NCI-H2107 treated with DMSO at 0.1 percent for 48 hours (cell line): Measurements from ENCODE around the gene PAPLN.
"Not testable (repeated sequence)": the region's sequence is repeated elsewhere in the genome, so short reads cannot be mapped to it uniquely, and the experiment has no call there.

ENCODE experiments used
- DNase-seq: peaks from one replicate; lab custom pipeline; 2025; ENCODE audit not compliant: unreplicated experiment; lab: John Stamatoyannopoulos, UW

The PAPLN gene, protein sequence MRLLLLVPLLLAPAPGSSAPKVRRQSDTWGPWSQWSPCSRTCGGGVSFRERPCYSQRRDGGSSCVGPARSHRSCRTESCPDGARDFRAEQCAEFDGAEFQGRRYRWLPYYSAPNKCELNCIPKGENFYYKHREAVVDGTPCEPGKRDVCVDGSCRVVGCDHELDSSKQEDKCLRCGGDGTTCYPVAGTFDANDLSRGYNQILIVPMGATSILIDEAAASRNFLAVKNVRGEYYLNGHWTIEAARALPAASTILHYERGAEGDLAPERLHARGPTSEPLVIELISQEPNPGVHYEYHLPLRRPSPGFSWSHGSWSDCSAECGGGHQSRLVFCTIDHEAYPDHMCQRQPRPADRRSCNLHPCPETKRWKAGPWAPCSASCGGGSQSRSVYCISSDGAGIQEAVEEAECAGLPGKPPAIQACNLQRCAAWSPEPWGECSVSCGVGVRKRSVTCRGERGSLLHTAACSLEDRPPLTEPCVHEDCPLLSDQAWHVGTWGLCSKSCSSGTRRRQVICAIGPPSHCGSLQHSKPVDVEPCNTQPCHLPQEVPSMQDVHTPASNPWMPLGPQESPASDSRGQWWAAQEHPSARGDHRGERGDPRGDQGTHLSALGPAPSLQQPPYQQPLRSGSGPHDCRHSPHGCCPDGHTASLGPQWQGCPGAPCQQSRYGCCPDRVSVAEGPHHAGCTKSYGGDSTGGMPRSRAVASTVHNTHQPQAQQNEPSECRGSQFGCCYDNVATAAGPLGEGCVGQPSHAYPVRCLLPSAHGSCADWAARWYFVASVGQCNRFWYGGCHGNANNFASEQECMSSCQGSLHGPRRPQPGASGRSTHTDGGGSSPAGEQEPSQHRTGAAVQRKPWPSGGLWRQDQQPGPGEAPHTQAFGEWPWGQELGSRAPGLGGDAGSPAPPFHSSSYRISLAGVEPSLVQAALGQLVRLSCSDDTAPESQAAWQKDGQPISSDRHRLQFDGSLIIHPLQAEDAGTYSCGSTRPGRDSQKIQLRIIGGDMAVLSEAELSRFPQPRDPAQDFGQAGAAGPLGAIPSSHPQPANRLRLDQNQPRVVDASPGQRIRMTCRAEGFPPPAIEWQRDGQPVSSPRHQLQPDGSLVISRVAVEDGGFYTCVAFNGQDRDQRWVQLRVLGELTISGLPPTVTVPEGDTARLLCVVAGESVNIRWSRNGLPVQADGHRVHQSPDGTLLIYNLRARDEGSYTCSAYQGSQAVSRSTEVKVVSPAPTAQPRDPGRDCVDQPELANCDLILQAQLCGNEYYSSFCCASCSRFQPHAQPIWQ

DNA sequence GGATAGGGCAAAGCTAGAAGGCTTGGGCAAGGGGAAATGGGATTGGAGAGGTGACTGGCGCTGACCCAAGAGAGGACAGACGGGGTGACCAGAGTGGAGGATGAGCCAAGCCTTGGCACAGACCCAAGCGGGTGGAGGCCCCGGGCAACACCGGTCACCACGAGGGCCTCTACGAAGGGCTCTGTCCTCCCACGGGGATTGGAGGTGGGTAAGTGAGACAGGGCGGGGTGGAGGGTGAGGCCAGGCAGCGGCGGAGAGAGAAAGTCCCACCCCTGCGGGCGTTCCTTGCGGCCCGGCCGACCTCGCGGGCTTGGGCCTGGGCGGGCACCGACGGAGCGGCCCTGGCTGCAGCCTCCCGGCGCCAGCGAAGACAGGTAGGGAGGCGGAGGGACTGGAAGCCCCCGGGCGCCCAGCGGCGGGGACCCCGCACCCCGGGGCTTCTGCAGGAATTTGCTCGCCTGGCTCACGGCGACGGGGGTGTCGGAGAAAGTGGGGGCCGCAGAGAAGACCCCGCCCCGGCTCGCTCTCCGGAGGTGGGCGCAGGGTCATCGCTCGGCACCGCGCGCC, at the start of gene PAPLN:
PAPLN (plus strand) TSS at position 288 of the 567 bp plus-strand sequence. CDS start 2,273 bp downstream, outside the sequence.
- DNase-seq, result no peak

DNA sequence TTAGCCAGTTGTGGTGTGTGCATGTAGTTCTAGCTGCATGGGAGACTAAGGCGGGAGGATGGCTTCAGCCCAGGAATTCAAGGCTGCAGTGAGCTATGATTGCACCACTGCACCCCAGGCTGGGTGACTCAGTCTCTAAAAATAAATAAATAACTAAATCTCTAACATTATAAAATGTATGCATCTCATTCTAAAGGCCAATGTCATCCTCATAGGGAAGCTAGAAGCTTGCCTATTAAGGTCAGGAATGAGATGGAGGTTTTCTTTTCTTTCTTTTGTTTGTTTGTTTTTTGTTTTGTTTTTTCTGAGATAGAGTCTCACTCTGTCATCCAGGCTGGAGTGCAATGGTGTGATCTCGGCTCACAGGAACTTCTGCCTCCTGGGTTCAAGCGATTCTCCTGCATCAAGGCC, 48.8 kb upstream of the PAPLN start:
- DNase-seq, result no peak

DNA sequence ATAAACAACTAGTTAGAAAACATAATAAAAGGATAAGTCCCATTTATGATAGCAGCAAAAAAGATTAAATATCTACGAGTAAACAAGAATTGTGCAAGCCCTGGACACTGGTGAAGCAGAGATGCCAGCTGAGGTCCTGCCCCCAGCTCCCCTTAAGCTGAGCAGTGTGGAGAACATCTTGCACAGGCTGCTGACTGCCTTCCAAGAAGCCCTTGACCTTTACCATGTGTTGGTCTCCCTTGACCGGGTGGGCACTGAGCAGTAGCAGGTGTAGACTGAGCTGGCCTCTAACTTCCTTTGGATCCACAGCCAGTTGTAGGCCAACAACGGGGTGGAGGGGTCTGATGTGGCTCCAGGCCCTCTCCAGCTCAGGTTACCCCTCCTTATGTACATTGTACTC, 47.7 kb upstream of the PAPLN start:
- no peak for DNase-seq

DNA sequence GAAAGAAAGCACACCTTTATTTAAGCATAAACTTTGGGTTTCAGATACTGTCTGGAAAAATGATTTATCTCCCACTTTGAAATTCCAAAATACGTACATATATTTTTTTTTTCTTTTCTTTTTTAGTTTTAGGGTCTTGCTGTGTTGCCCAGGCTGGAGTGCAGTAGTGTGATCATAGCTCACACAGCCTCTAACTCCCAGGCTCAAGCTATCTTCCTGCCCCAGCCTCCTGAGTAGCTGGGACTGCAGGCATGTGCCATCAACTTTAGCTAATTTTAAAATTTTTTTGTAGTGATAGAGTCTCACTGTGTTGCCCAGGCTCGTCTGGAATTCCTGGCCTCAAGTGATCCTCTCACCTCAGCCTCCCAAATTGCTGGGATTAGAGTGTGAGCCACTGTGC, 45.9 kb upstream of the PAPLN start:
- DNase-seq, result no peak

DNA sequence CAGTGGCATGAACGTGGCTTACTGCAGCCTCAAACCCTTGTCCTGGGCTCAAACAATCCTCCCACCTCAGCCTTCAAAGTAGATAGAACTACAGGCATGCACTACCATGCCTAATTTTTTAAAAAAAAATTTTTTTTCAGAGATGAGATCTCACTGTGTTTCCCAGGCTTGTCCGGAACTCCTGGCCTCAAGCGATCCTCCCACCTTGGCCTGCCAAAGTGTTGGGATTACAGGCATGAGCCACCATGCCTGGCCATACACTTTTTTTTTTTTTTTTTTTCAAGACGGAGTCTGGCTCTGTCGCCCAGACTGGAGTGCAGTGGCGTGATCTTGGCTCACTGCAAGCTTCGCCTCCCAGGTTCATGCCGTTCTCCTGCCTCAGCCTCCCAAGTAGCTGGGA, 43.0 kb upstream of the PAPLN start:
- DNase-seq, result not testable (repeated sequence)

DNA sequence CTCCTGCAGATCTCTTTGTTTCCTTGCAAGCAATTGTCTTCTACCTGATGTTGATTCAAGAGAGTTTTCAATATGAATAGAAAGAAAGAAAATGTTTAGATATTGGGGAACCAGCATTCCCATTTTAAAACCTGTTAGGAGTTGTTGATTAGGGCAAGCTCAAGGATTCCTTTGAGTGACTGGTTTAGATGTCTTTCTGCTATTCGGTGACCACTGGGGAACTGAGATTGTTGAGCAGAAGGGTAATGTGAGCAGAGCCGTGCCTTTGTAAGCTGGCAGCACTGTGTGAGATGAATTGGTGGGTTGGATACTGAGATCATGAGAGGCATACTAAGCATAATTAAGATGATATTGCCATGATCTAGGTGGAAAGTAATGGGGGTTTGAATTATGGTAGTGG, 39.1 kb upstream of the PAPLN start:
- DNase-seq, result no peak

DNA sequence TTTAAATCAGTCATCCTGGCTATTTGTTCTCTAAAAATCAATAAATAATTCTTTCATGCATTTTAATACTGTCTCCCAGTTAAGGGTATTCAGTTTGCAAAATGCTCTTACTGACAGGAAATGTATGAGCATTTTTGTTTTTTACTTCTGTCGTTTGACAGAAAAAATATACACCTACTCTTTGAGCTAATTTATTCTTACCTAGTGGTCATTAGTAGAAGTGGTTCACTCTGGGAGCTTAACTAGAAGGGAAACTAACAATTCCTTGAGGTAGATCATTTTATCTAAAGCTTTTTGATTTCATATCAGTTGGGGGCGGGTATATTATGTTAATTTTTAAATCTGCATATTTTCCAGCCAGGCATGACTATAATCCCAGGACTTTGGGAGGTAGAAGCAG, 33.8 kb upstream of the PAPLN start:
- no peak for DNase-seq

DNA sequence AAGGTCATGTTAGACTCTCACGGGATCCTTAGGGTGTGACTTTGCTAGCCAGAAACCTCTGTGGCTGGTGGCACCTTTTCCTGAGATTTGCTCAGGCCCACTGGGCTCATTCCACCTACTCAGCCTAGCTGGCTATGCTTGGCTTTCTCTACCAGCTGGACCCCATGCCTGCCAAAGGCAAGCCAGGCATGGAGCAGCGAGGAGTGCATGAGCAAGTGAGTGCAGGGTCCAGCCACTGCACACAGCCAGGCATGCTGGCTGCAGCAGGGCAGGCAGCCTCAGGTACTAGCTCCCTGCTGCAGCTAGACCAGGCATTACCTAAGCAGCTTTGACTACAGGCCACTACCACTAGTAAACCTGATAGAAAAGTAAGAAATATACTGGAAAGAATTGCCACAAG, 29.7 kb upstream of the PAPLN start:
- DNase-seq, result no peak

DNA sequence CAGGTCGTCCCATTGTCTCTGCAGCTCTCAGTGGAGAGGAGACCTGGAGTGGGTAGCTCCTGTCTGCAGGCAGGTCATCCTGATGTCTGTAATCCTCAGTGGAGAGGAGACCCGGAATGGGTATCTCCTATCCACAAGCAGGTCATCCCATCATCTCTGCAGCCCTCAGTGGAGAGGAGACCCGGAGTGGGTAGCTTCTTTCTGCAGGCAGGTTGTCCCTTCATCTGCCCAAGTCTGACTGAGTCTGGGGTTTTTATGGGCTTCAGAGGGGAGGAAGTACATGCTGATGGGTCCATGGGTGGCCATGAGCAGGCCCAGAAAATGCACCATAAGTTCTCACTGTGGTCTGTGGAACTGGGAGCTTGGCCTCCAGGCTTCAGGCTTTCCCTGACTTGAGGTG, 28.9 kb upstream of the PAPLN start:
- no peak for DNase-seq

DNA sequence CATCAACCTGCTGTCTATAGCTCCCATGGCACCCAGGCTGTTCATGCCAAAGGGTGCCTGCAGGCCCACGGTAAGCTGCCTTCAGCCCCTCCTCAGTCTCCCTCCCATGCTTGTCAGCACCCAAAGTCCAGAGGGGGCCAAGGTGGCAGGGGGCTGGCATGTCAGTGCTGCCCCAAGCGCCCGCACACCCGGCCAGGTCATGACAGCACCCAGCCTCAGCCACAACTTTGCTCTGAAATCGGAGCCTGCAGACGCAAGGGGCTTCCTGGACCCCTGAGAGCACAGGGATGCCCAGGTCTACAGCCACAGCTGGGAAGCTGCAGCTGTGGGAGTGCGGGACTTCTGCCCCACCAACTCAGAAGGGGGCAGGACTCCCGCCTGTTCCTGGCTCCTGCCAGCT, 28.5 kb upstream of the PAPLN start:
- DNase-seq, result no peak

DNA sequence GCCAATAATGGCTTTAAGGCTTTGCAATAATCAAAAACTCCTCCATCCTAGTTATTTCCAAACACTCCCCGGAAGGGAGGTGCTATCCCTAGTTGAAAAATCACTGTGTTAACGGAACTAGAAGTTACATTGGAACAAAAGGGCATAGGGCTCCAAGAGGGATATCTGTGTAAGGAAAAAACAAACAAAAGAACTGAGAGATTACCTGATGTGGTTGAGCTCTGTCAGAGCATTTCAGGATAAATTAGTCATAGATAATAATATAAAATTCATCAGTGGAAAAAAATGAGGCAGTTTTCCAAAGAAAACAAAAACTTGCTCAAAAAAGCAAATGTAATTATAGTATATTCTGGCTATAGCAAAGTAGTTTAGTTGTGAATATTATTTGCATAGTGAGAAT, 27.4 kb upstream of the PAPLN start:
- no peak for DNase-seq

DNA sequence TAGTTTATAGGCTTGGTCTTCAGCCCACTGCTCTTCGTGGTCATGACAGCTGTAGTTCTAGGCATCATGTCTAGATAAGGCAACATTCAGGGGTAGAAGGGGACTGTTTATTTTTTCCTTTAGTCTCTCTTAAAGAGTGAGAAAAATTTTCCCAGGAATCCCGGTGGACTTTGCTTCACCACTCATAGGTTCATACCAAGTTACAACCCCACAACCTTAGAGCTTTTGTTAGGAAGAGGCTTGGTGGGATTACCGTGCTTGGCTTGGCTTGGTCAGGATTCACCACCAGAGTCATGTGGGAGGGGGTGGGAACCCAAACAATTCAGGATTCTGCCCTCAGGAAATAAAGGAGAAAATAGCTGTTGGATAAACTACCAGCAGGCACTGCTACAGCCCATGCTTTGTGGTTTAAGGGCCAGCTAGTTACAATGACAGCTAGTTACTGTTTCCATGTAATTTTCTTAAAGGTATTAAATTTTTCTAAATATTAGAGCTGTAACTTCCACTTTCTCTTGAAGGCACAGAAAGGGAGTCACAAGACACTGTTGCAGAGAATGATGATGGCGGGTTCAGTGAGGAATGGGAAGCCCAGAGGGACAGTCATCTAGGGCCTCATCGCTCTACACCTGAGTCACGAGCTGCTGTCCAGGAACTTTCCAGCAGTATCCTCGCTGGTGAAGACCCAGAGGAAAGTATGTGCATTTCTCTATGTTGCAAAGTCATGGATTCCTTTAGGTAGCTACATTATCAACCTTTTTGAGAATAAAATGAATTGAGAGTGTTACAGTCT, 25.9 kb upstream of the PAPLN start:
- DNase-seq, result no peak

DNA sequence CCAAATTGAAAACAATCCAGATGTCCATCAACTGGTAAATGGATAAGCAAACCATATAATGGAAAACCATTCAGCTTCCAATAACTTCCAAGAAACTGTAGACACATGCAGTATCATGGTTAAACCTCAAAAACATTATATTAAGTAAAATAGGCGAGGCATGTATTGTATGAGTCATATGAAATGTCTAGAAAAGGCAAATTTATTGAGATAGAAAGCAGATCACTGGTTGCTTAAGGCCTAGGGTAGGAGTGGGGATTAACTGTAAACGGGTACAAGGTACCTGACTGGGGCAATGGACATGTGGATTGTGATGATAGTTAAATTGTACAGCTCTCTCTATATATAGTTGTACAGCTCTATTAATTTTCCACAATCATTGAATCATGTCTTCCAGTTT, 21.3 kb upstream of the PAPLN start:
- no peak for DNase-seq

DNA sequence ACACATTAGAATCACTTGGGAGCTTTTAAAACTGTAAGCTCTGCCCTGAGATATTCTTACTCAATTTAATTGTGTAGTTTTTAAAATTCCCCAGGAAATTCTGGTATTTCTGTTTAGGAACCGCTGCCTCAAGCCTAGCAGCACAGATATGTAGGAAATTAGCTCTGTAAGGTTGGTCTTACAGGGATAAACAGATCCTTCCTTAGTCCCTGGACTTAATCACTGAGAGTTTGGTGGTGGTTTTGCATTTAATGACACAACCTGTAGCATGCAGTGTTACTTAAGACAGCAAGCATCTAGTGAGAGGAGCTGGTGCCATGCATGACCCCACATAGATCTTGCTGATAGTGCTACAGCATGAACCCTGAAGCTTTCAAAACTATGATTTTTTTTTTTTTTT, 19.9 kb upstream of the PAPLN start:
- no peak for DNase-seq

DNA sequence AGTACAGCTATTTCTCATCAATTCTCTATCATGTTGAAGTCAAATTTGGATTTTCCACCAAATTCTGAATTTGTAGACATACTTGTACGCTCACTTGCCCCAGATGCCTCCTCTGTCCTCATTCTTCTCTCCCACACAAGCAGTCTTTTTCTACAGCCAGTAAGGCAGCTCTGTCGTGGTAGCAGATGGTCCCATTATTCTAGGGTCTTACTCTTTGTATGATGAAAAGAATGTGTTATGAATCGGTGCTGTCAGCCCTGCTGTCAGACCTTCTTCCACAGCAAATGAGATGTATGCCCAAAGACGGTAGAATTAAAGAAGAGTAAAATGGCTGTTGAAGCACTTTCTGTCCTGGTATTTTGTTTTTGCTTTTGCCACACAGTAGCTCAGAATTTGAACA, 17.2 kb upstream of the PAPLN start:
- DNase-seq, result no peak

DNA sequence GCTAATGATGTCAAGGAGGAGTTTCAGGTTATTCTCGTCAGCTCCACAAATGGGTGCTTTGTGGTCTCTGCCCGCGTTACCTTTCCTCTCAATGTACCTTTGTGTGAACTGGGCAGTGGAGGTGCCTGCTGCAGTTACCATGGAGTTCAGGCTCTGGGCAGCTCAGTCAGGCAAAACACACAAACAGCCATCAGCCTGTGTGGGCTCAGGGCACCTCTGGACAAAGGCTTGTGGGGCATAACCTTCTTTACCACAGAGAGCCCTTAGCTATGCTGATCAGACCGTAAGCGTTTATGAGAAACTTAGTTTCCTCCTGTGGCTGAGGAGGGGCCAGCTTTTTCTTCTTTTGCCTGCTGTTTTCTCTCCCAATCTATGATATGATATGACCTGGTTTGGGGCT, 16.7 kb upstream of the PAPLN start:
- no peak for DNase-seq

DNA sequence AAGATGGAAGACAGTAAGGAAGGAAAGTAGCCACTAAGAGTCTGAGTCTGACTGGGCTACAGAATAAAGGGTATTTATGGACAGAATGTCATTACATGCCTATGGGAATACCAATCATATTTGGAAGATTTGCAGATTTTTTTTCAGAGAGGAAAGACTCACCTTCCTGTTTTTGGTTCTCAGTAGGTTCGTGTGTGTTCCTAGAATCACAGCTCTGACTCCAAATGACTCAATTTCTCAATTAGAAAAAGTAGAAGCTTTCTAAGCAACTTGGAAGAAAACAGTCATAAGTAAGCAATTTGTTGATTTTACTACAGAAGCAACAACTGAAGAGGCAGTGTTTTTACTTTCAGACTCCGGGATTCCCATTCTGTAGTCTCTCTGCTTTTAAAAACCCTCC, 15.4 kb upstream of the PAPLN start:
- no peak for DNase-seq

DNA sequence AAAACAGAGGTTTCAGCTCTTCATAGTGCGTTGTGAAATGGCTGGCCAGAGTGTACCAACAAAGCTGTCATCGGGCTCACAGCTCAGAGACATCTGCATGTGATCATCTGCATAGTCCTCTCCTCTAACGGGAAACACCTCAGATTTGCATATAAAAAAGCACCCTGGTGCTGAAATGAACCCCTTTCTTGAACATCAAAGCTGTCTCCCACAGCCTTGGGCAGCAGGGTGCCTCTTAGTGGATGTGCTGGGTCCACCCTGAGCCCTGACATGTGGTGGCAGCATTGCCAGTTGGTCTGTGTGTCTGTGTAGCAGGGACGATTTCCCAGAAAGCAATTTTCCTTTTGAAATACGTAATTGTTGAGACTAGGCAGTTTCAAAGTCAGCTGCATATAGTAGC, 14.3 kb upstream of the PAPLN start:
- no peak for DNase-seq

DNA sequence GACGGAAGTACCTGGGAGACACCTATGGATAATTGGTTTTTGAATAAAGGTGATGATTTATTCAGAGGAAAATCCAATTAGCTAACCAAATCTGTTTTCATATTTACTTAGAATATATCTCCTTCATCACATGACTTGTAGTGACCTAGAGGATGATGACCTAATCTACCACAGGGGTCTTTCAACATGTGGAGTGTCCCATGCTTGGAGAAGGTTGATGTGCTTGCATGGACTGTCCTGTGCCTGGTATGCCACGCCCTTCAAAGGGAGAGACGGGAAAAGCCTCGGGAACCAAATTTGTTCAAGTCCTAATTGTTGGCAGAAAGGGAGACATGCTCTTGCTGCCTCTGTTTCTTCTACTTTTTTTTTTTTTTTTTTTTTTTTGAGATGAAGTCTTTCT, 11.8 kb upstream of the PAPLN start:
- no peak for DNase-seq
